Esophagus muscularis mucosa (tissue), 3 donors: Measurements from ENCODE around the gene PARP6.

Experiments used
- POLR2A ChIP-seq: fragments of 450-650 bp; IDR thresholded peaks from one replicate; pipeline ENCODE4 v1.6.1; 2017; ENCODE audit warnings: antibody characterized with exemption, moderate library complexity, mild to moderate bottlenecking, low read depth
- TF ChIP-seq, protein P1 (sequence below), 3 experiments: fragments of 200-600 bp in 2 of 3; fragments of 450-650 bp in 1 of 3; sonication (generic) in 2 of 3; IDR thresholded peaks; one replicate each; pipeline ENCODE4 v1.5.1; 2017 to 2019; ENCODE audit warnings: antibody characterized with exemption in 3 of 3, mild to moderate bottlenecking in 2 of 3, moderate library complexity in 1 of 3

DNA sequence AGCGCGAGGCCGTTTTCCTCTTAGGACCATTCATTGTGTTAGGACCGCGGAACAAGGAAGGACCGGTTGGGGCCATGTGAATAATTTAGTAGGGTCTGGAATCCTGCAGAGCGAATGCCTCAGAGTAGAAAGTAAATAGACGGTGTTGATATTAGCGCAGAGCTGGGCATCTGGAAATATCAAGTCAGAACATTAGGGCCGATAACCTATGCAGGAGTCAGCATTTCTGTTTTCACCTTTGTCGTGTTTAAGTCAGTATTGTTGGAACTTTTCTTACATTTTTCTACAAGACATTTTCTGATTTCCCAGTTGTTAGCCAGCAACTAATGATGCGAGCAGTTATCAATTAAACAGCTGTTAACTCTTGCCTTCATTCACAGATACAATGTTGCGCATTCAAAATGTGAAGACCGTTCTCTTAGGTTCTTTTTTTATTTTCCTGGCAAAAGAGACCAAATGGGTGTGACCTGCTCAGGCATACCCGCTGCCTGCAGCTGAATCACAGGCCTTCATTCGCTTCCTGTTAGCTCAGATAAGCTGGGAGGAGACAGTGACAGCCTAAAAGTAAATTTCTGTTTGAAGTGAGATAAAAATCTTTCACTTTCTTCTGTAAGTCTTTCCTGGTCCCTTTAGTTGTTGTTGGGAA is 40.4 kb downstream of the PARP6 start:
- TF ChIP-seq, protein P1, sequence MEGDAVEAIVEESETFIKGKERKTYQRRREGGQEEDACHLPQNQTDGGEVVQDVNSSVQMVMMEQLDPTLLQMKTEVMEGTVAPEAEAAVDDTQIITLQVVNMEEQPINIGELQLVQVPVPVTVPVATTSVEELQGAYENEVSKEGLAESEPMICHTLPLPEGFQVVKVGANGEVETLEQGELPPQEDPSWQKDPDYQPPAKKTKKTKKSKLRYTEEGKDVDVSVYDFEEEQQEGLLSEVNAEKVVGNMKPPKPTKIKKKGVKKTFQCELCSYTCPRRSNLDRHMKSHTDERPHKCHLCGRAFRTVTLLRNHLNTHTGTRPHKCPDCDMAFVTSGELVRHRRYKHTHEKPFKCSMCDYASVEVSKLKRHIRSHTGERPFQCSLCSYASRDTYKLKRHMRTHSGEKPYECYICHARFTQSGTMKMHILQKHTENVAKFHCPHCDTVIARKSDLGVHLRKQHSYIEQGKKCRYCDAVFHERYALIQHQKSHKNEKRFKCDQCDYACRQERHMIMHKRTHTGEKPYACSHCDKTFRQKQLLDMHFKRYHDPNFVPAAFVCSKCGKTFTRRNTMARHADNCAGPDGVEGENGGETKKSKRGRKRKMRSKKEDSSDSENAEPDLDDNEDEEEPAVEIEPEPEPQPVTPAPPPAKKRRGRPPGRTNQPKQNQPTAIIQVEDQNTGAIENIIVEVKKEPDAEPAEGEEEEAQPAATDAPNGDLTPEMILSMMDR (IDR thresholded peaks at IDR 0.05), result no peak
- TF ChIP-seq POLR2A, result no peak
